ENCODE measurements around the gene FAM229B. TPM values are rescaled to one million over a fixed set of nuclear protein-coding genes. Genes with fewer than 3 reads are reported as not detected.

Gene FAM229B
- total and polyA plus RNA-seq, 2 of the 4 experiments (the other 2 are of a cell fraction): 8.6 to 25.6 TPM

DNA sequence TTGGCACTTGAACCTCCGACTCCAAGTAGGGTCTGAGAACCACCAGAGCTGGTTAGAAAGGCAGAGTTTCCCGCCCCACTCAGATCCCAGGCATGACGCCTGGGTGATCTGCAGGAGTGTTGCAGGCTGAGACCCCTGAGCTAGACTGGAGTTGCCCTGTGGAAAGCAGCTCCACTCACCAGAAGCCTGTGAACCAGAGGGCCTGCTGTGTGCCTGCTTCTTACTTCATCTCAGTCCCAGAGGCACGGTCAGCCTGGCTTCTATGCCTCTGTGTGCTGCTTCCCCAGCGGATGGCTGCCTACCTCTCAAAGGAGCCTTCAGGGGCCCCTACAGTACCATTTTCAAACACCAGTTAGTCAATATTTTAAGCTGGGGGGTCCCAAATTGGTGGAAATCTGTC lies 49.1 kb upstream of the FAM229B start:
- in situ Hi-C loops (cut with MboI; ENCODE audit: low sequenced_read_pairs): loop anchor here (25.0 kb wide), 2 partner anchors 676 to 1001 kb away; no protein-coding TSS in a partner anchor
- Histone ChIP-seq H3K9me1 (ENCODE audit: insufficient read depth, low read length) (peaks cover 17% of the 10 kb centered on the region; the same call in 1 of the 2 replicates), H3K4me1 (ENCODE audit: control insufficient read depth, insufficient read depth, low read length) (peaks cover 6% of the 10 kb centered on the region)

More for the DNA sequence above, 49.1 kb upstream of the FAM229B start:
- Histone ChIP-seq H2AK9ac (replicated peaks; ENCODE audit: low read depth, low read length, poor library complexity) (peak overlapping the region; percentile 25), H3K14ac (replicated peaks; ENCODE audit: low read depth, low read length) (peak overlapping the region; percentile 88), H3K23ac (ENCODE audit: low read depth, low read length) (peak overlapping the region; percentile 85; the same call in 1 of the 2 replicates), H4K5ac (ENCODE audit: low read depth, low read length) (peak overlapping the region; percentile 18; the same call in 1 of the 2 replicates), H3K18ac (ENCODE audit: low read depth, low read length) (peak overlapping the region; percentile 11; the same call in 1 of the 2 replicates), H4K91ac (ENCODE audit: insufficient read depth, low read depth, low read length) (peak overlapping the region; percentile 33; the same call in 1 of the 2 replicates), H2BK20ac (ENCODE audit: low read depth, low read length) (peak overlapping the region; percentile 43), H3K56ac (ENCODE audit: extremely low read depth, insufficient read depth, low read length) (no peak overlapping the region), H2AK5ac (ENCODE audit: low read depth, low read length) (peak overlapping the region; percentile 79), H3K36me3 (ENCODE audit: control insufficient read depth, insufficient read depth, low read length) (no peaks in the 10 kb centered on the region), H4K20me1 (ENCODE audit: insufficient read depth, low read length) (no peaks in the 10 kb centered on the region), H3K4ac (ENCODE audit: low read depth, low read length) (peak overlapping the region; percentile 58), H3K4me2 (ENCODE audit: low read depth, low read length) (peak overlapping the region; percentile 4; the same call in 1 of the 2 replicates), H2AFZ (replicated peaks; ENCODE audit: low read length, poor library complexity) (peak overlapping the region; percentile 78), H3K27ac (ENCODE audit: insufficient read depth, low read length) (no peak overlapping the region), H3K9me3 (ENCODE audit: control insufficient read depth, insufficient read depth, low read length) (no peaks in the 10 kb centered on the region), H3K79me1 (ENCODE audit: low read depth in 1 of 2, low read length in 2 of 2) (no peaks in the 10 kb centered on the region), H2BK15ac (ENCODE audit: low read depth, low read length) (peak overlapping the region; percentile 58; the same call in 1 of the 3 replicates), H3K4me3 (ENCODE audit: insufficient read depth, low read depth, low read length) (no peak overlapping the region), H3K9ac (ENCODE audit: low read depth, low read length) (0 out of 2 replicates have a peak overlapping the region, but pooled peaks have one; percentile 26), H4K8ac (ENCODE audit: low read depth in 2 of 2, low read length in 2 of 2) (peak overlapping the region in 1 of 2 experiments; percentile 68; a peak in 2 of 4 replicates), H2BK120ac (ENCODE audit: low read depth, low read length) (peak overlapping the region; percentile 84), H2BK5ac (ENCODE audit: low read depth, low read length, poor library complexity, severe bottlenecking) (peak overlapping the region; percentile 47), H3K27me3 (ENCODE audit: control insufficient read depth, insufficient read depth, low read length) (0 out of 2 replicates have a peak, but pooled peaks cover 2% of the 10 kb centered on the region)
- no TSS peak for BruUV-seq (replicated peaks)
- intact Hi-C loops (cut with micrococcal nuclease) (no loop called here), dilution Hi-C loops (cut with HindIII; ENCODE audit: low sequenced_read_pairs, unreplicated experiment) (no loop called here)
- no peak for DNase-seq
- 83% methylated on average over 1 of the region's 5 CpGs; no CpG with 5 or more reads in 1 of the 2 experiments for WGBS, 2 experiments (ENCODE audit: extremely low coverage in 2 of 2, insufficient read length in 1 of 2)
- no peak for TF ChIP-seq NFE2L2 (IDR thresholded peaks at IDR 0.05; ENCODE audit: low read depth, low read length)
- TF ChIP-seq MXI1 (IDR thresholded peaks at IDR 0.05; ENCODE audit: borderline replicate concordance, low read depth, low read length): no peak
- no peak for TF ChIP-seq RCOR1 (IDR thresholded peaks at IDR 0.05; ENCODE audit: insufficient replicate concordance, low read length)
- no peak for TF ChIP-seq RFX5 (IDR thresholded peaks at IDR 0.05; ENCODE audit: low read depth, low read length)
- TF ChIP-seq ELK1 (IDR thresholded peaks at IDR 0.05; ENCODE audit: borderline replicate concordance, low read depth, low read length): no peak
- TF ChIP-seq MAZ (IDR thresholded peaks at IDR 0.05; ENCODE audit: borderline replicate concordance, low read depth, low read length): no peak
- no peak for TF ChIP-seq SMC3 (IDR thresholded peaks at IDR 0.05; ENCODE audit: low read depth, low read length)
- TF ChIP-seq BHLHE40 (IDR thresholded peaks at IDR 0.05; ENCODE audit: low read depth, low read length): no peak
- TF ChIP-seq CEBPB (IDR thresholded peaks at IDR 0.05; ENCODE audit: low read depth, low read length): no peak
- TF ChIP-seq MAFK (IDR thresholded peaks at IDR 0.05; ENCODE audit: low read depth, low read length): no peak
- no peak for TF ChIP-seq CHD1 (IDR thresholded peaks at IDR 0.05; ENCODE audit: low read depth, low read length)
- TF ChIP-seq RAD21 (IDR thresholded peaks at IDR 0.05; ENCODE audit: low read length): no peak
- TF ChIP-seq FOS (IDR thresholded peaks at IDR 0.05; ENCODE audit: low read depth, low read length): no peak
- ChIA-PET CTCF (interaction anchor here (1.2 kb wide), 1 partner anchor 328 kb away, joined by 4 read pairs; no protein-coding TSS in a partner anchor), POLR2A (ENCODE audit: unreplicated experiment) (no interaction called here)
- no peak for ATAC-seq (ENCODE audit: low read depth)

Measured in IMR-90 (cell line).